ENCODE results near the gene ASB18. TPM values are rescaled to one million over a fixed set of nuclear protein-coding genes. Genes with fewer than 3 reads are reported as not detected.

ASB18 gene
- total RNA-seq, 2 experiments from 2014 or later: not detected

- Mint-ChIP-seq H3K27ac (no peak overlapping the region), H3K4me3 (no peak overlapping the region), H3K36me3 (no peaks in the 10 kb centered on the region), H3K9me3 (peaks cover 8% of the 10 kb centered on the region), H3K4me1 (no peaks in the 10 kb centered on the region), H3K27me3 (peaks cover 35% of the 10 kb centered on the region)
- no peak for DNase-seq
Measured at GRCh38 chr2:236146436-236146835, 117.8 kb downstream of the ASB18 start.

- Mint-ChIP-seq H3K36me3 (no peaks in the 10 kb centered on the region), H3K4me1 (no peaks in the 10 kb centered on the region), H3K9me3 (no peaks in the 10 kb centered on the region), H3K27ac (no peak overlapping the region), H3K27me3 (peaks cover 40% of the 10 kb centered on the region), H3K4me3 (no peak overlapping the region)
- DNase-seq: no peak
Measured at GRCh38 chr2:236143811-236144210, 120.4 kb downstream of the ASB18 start.

Other genes starting within 250 kb of the ASB18 start
- not detected for gene GBX2, start 96.0 kb downstream of the ASB18 start, total RNA-seq

All from activated naive CD8-positive, alpha-beta T cell treated with anti-CD3 and anti-CD28 coated beads for 36 hours (primary cell).